PC-3 (cell line): Measurements from ENCODE around the gene RPS2. TPM values are rescaled to one million over a fixed set of nuclear protein-coding genes. Genes with fewer than 3 reads are reported as not detected.
A peak's percentile ranks its signal among the peaks of the same experiment; 100 is the strongest.

Source experiments
- ATAC-seq: fragments of 200-7000 bp; cut with Tn5 transposase; 2 replicates; pipeline ENCODE4 v1.9.1; 2020; ENCODE audit warnings: mild to moderate bottlenecking, moderate library complexity
- BruUV-seq: library from RNA; stranded (reverse); fragments of 400-500 nt; replicated peaks from 2 replicates; lab custom pipeline; 2021; lab: Mats Ljungman, UMichigan
- CTCF ChIA-PET: fragments of 300-600 bp; sonication (Branson Sonifier 250); formaldehyde crosslinking; loops from one replicate; lab custom pipeline; 2022; ENCODE audit warnings: antibody characterized with exemption; lab: Charles Lee
- POLR2A ChIA-PET: fragments of 300-600 bp; sonication (Branson Sonifier 250); formaldehyde crosslinking; loops from one replicate; lab custom pipeline; 2022; ENCODE audit warnings: antibody characterized with exemption; ENCODE audit not compliant: unreplicated experiment; lab: Charles Lee
- DNase-seq: peaks from one replicate; pipeline ENCODE4 v3.0.0-alpha.2; 2015
- H2AFZ ChIP-seq: fragments of 300-600 bp; sonication (generic); 2 replicates; pipeline ENCODE4 v1.6.0; 2016; ENCODE audit warnings: antibody characterized with exemption, low read length
- H3F3A ChIP-seq: fragments of 300-600 bp; sonication (generic); one replicate; pipeline ENCODE4 v1.6.0; 2017; ENCODE audit warnings: antibody characterized with exemption, low read length, control low read depth, mild to moderate bottlenecking; ENCODE audit not compliant: unreplicated experiment
- H3K27ac ChIP-seq: fragments of 300-600 bp; sonication (generic); 2 replicates; pipeline ENCODE4 v1.5.1; 2016; ENCODE audit warnings: mild to moderate bottlenecking, low read length
- H3K27me3 ChIP-seq: fragments of 300-600 bp; sonication (generic); 2 replicates; pipeline ENCODE4 v1.6.1; 2016; ENCODE audit warnings: low read length, mixed read lengths
- H3K36me3 ChIP-seq: fragments of 300-600 bp; sonication (generic); 2 replicates; pipeline ENCODE4 v1.6.1; 2016; ENCODE audit warnings: low read depth, mixed run types, low read length, mixed read lengths
- H3K4me1 ChIP-seq: fragments of 300-600 bp; sonication (generic); 2 replicates; pipeline ENCODE4 v1.5.1; 2016; ENCODE audit warnings: low read length; ENCODE audit not compliant: insufficient read depth
- H3K4me2 ChIP-seq: fragments of 300-600 bp; sonication (generic); 2 replicates; pipeline ENCODE4 v1.6.0; 2016; ENCODE audit warnings: low read length
- H3K4me3 ChIP-seq: fragments of 300-600 bp; sonication (generic); 2 replicates; pipeline ENCODE4 v1.5.1; 2016; ENCODE audit warnings: mild to moderate bottlenecking, low read length, mixed read lengths
- H3K79me2 ChIP-seq: fragments of 300-600 bp; sonication (generic); 2 replicates; pipeline ENCODE4 v1.6.1; 2017; ENCODE audit warnings: low read length, mixed read lengths
- H3K9ac ChIP-seq: fragments of 300-600 bp; sonication (generic); 2 replicates; pipeline ENCODE4 v1.6.0; 2016; ENCODE audit warnings: mild to moderate bottlenecking, low read length
- H3K9me2 ChIP-seq: fragments of 300-600 bp; sonication (generic); replicated peaks from 2 replicates; pipeline ENCODE4 v1.6.1; 2016; ENCODE audit warnings: mixed run types, low read length, mixed read lengths
- H3K9me3 ChIP-seq: fragments of 300-600 bp; sonication (generic); 2 replicates; pipeline ENCODE4 v1.6.1; 2016; ENCODE audit warnings: low read length, mixed read lengths
- H4K20me1 ChIP-seq: fragments of 300-600 bp; sonication (generic); 2 replicates; pipeline ENCODE4 v1.6.1; 2016; ENCODE audit warnings: low read length, mixed read lengths
- EZH2 ChIP-seq: fragments of 300-600 bp; sonication (generic); IDR thresholded peaks from one replicate; pipeline ENCODE4 v1.6.1; 2017; ENCODE audit warnings: antibody characterized with exemption, mild to moderate bottlenecking, low read length; ENCODE audit not compliant: unreplicated experiment
- EZH2phosphoT487 ChIP-seq: fragments of 300-600 bp; sonication (generic); IDR thresholded peaks from 2 replicates; pipeline ENCODE4 v1.6.1; 2018; ENCODE audit warnings: mild to moderate bottlenecking, antibody characterized with exemption, low read length, borderline replicate concordance
- intact Hi-C: fragments of 100-400 bp; cut with micrococcal nuclease; formaldehyde crosslinking; loops from 2 replicates; pipeline ENCODE4 v1.9.0; 2023
- total RNA-seq: library from RNA; depleted of rRNA; stranded (reverse); fragments of >200 nt; gene quantifications from 2 replicates; pipeline ENCODE4 v1.2.3, GENCODE V29; 2014
- TF ChIP-seq, protein P1 (sequence below): fragments of 300-600 bp; sonication (generic); conservative IDR thresholded peaks from 2 replicates; pipeline ENCODE4 v1.5.1; 2017; ENCODE audit warnings: antibody characterized with exemption, low read depth, mild to moderate bottlenecking, low read length

The RPS2 gene
- total RNA-seq, 1 experiment from 2014 or later = 2,234 TPM

GRCh38 chr16:1985466-1986150 is 21.0 kb upstream of the RPS2 start:
- peaks cover 3% of the 10 kb centered on the region for H3F3A ChIP-seq
- H3K79me2 ChIP-seq = peaks cover 19% of the 10 kb centered on the region
- no peaks in the 10 kb centered on the region for H3K27me3 ChIP-seq
- no TSS peak for BruUV-seq
- peak; percentile 13 for ATAC-seq
- CTCF ChIA-PET = interaction anchor here (0.5 to 1.0 kb wide), 2 partner anchors 18 to 155 kb away, joined by 3 read pairs; no protein-coding TSS in a partner anchor
- peak overlapping the region; percentile 95 for H3K4me2 ChIP-seq
- H3K36me3 ChIP-seq = no peaks in the 10 kb centered on the region; the same call in 1 of the 2 replicates
- intact Hi-C loops = no loop called here
- H4K20me1 ChIP-seq = no peaks in the 10 kb centered on the region
- TF ChIP-seq EZH2phosphoT487 (no peak), EZH2 (no peak)
- TF ChIP-seq, protein P1, sequence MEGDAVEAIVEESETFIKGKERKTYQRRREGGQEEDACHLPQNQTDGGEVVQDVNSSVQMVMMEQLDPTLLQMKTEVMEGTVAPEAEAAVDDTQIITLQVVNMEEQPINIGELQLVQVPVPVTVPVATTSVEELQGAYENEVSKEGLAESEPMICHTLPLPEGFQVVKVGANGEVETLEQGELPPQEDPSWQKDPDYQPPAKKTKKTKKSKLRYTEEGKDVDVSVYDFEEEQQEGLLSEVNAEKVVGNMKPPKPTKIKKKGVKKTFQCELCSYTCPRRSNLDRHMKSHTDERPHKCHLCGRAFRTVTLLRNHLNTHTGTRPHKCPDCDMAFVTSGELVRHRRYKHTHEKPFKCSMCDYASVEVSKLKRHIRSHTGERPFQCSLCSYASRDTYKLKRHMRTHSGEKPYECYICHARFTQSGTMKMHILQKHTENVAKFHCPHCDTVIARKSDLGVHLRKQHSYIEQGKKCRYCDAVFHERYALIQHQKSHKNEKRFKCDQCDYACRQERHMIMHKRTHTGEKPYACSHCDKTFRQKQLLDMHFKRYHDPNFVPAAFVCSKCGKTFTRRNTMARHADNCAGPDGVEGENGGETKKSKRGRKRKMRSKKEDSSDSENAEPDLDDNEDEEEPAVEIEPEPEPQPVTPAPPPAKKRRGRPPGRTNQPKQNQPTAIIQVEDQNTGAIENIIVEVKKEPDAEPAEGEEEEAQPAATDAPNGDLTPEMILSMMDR = no peak
- POLR2A ChIA-PET = interaction anchor here (0.6 kb wide), 1 partner anchor 29 kb away, joined by 5 read pairs; no protein-coding TSS in a partner anchor
- peak overlapping the region; percentile 85; the same call in 1 of the 2 replicates for H3K9ac ChIP-seq
- peak overlapping the region; percentile 90 for H3K4me3 ChIP-seq
- H3K27ac ChIP-seq = no peak overlapping the region
- peaks cover 29% of the 10 kb centered on the region for H3K4me1 ChIP-seq
- H3K9me2 ChIP-seq = no peaks in the 10 kb centered on the region
- H3K9me3 ChIP-seq = no peaks in the 10 kb centered on the region
- peak; percentile 44 for DNase-seq
- H2AFZ ChIP-seq = no peak overlapping the region

GRCh38 chr16:1984347-1985225 is 20.0 kb upstream of the RPS2 start:
- BruUV-seq = TSS peak; percentile 55
- CTCF ChIA-PET = interaction anchor here (1.0 kb wide), 1 partner anchor 19 kb away, joined by 3 read pairs; no protein-coding TSS in a partner anchor
- TF ChIP-seq, protein P1 = no peak
- TF ChIP-seq EZH2 = no peak
- TF ChIP-seq EZH2phosphoT487 = no peak
- H4K20me1 ChIP-seq = no peaks in the 10 kb centered on the region
- no peaks in the 10 kb centered on the region; the same call in 1 of the 2 replicates for H3K36me3 ChIP-seq
- no peak for DNase-seq
- POLR2A ChIA-PET = interaction anchor here (0.6 kb wide), 3 partner anchors 23 to 212 kb away, joined by 3 to 5 read pairs (median 4); partner anchors contain the start of genes EME2 and MRPS34
- H3K4me1 ChIP-seq = peaks cover 40% of the 10 kb centered on the region
- intact Hi-C loops = no loop called here
- H3K9me3 ChIP-seq = no peaks in the 10 kb centered on the region
- H3K9me2 ChIP-seq = no peaks in the 10 kb centered on the region
- H3F3A ChIP-seq = peaks cover 3% of the 10 kb centered on the region
- peak overlapping the region; percentile 72 for H2AFZ ChIP-seq
- H3K4me3 ChIP-seq = peak overlapping the region; percentile 90
- peak; percentile 2; the same call in 1 of the 2 replicates for ATAC-seq
- H3K4me2 ChIP-seq = peak overlapping the region; percentile 95
- peak overlapping the region; percentile 85 for H3K9ac ChIP-seq
- H3K79me2 ChIP-seq = peaks cover 19% of the 10 kb centered on the region
- no peaks in the 10 kb centered on the region for H3K27me3 ChIP-seq
- no peak overlapping the region for H3K27ac ChIP-seq
